ENCODE measurements around the gene AP1B1.
"Not testable (repeated sequence)": the region's sequence is repeated elsewhere in the genome, so short reads cannot be mapped to it uniquely, and the experiment has no call there.

The AP1B1 gene

DNA sequence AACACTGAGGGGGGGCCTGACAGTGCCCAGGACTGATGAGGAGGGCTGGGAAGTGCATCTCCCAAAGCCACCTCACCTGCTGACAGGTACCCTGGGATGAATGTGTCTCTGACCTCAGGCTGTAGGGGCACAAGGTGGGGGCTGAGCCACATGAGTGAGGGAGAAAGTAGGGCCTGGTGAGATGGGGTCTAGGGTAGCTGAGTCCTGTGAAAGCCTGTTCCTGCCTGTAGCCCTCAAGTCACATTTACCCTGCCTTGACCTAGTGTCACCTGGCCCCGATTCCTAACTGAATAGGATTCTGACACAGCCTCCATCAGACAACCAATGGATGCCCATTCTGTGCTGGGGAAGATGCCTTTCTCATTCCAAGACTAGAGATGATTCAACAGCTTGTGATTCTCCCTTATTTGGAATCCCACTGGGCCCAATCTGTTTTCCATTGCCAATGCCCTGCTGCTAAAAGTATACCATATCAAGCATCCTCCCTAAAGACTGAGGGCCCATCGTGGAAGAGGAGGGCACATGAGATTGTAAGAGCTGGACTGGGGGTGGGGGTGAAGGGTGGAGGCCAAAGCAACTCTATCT is 38.9 kb upstream of the AP1B1 start:
- POLR2A ChIA-PET = no interaction called here
- CTCF ChIA-PET = no interaction called here
- TF ChIP-seq FOXA1 (IDR thresholded peaks at IDR 0.05) (no peak), LEF1 (IDR thresholded peaks at IDR 0.05; ENCODE audit: borderline replicate concordance) (no peak), SUZ12 (IDR thresholded peaks at IDR 0.05) (no peak), ZNF384 (IDR thresholded peaks at IDR 0.05) (no peak), SP1 (IDR thresholded peaks at IDR 0.05) (no peak), ARNT (IDR thresholded peaks at IDR 0.05) (no peak), TARDBP (IDR thresholded peaks at IDR 0.05) (no peak), HDGF (IDR thresholded peaks at IDR 0.05; ENCODE audit: borderline replicate concordance) (no peak), FOXK2 (IDR thresholded peaks at IDR 0.05) (no peak), CTBP1 (IDR thresholded peaks at IDR 0.05; ENCODE audit: borderline replicate concordance) (no peak), L3MBTL2 (conservative IDR thresholded peaks at IDR 0.05) (no peak), FOXM1 (IDR thresholded peaks at IDR 0.05; ENCODE audit: borderline replicate concordance) (no peak), ELF4 (IDR thresholded peaks at IDR 0.05) (no peak), NFRKB (IDR thresholded peaks at IDR 0.05) (no peak), BHLHE40 (IDR thresholded peaks at IDR 0.05; ENCODE audit: borderline replicate concordance) (no peak)
- TF ChIP-seq, protein P1, sequence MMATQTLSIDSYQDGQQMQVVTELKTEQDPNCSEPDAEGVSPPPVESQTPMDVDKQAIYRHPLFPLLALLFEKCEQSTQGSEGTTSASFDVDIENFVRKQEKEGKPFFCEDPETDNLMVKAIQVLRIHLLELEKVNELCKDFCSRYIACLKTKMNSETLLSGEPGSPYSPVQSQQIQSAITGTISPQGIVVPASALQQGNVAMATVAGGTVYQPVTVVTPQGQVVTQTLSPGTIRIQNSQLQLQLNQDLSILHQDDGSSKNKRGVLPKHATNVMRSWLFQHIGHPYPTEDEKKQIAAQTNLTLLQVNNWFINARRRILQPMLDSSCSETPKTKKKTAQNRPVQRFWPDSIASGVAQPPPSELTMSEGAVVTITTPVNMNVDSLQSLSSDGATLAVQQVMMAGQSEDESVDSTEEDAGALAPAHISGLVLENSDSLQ (IDR thresholded peaks at IDR 0.05) = no peak
- DNase-seq (ENCODE audit: extremely low spot score) = no peak

DNA sequence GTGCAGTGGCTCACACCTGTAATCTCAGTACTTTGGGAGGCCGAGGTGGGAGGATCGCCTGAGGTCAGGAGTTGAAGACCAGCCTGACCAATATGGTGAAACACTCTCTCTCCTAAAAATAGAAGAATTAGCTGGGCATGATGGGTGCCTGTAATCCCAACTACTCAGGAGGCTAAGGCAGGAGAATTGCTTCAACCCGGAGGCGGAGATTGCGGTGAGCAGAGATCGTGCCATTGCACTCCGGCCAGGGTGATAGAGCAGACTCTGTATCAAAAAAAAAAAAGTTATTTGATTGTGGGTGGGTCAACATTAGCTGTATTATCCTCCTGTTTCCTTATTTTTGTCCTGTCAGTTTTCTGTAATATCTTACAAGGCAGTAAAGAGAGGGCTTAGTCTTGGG is 38.1 kb upstream of the AP1B1 start:
- ChIA-PET POLR2A (no interaction called here), CTCF (no interaction called here)
- DNase-seq (ENCODE audit: extremely low spot score) = no peak
- TF ChIP-seq FOXA1 (IDR thresholded peaks at IDR 0.05) (no peak), HDGF (IDR thresholded peaks at IDR 0.05; ENCODE audit: borderline replicate concordance) (no peak), ZNF384 (IDR thresholded peaks at IDR 0.05) (no peak), NFRKB (IDR thresholded peaks at IDR 0.05) (no peak), BHLHE40 (IDR thresholded peaks at IDR 0.05; ENCODE audit: borderline replicate concordance) (no peak)
- TF ChIP-seq, protein P1 (IDR thresholded peaks at IDR 0.05) = no peak

DNA sequence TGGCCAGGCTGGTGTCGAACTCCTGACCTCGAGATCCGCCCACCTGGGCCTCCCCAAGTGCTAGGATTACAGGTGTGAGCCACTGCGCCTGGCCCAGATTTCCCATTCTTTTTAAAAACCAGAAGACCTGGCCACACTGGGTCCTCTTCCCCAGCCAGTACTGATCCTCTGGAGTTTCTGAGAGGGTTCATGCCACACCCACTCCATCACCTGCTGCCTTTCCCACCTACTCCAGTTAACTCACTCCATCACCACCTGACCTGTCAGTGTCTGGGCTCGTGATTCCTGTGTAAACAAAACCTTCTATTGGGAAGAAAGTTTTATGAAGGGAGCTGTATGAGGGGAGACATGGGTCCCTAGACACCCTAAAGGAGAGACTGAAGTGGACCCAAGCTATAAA is 30.3 kb upstream of the AP1B1 start:
- POLR2A ChIA-PET = not testable (repeated sequence)

DNA sequence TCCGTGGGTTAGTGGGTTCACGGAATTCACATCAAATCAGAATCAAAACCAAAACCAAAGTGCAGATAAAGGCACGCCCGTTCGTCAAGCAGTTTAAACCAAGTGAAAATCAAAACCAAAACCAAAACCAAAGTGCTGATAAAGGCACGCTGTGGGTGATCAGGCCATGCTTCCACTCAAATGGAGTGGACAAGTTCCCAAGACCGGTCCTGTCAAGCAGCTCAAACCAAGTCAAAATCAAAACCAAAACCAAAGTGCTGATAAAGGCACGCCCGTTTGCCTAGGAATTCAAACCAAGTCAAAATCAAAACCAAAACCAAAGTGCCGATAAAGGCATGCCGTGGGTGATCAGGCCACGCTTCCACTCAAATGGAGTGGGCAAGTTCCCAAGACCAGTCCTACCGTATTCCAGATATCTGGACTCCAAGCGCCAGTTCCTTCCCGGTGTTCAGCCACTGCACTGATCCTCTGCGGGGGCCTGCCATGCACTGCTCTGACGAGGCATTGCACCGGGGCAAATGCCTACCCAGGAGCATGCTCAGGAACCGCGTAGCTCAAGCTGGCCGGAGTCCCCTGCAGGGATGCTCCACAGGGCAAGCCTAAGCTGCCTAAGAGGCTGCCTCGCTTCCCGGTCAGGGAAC is 26.7 kb upstream of the AP1B1 start:
- DNase-seq (ENCODE audit: extremely low spot score); POLR2A ChIA-PET; CTCF ChIA-PET: not testable (repeated sequence)

More for the DNA sequence above, 30.3 kb upstream of the AP1B1 start:
- CTCF ChIA-PET; DNase-seq (ENCODE audit: extremely low spot score): not testable (repeated sequence)

DNA sequence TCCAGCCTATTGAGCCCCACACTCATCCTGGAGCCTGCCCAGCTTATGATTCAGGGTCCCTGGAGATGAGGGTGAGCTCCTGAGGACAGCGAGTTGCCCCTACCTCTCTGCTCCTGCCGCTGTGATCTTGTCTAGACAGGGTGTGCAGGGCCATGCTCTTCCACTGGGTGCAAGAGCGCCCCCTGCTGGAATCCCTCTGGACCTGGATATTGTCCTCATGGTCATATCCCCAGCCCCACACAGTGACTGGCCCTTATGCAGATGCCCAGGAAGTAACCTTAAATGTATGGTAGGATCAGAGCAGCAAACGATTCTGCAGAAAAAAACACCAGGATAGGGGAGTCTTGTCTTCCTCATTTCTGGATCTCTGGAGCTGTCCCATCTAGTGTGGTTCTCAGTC is 24.4 kb upstream of the AP1B1 start:
- CTCF ChIA-PET; POLR2A ChIA-PET; DNase-seq (ENCODE audit: extremely low spot score): not testable (repeated sequence)

DNA sequence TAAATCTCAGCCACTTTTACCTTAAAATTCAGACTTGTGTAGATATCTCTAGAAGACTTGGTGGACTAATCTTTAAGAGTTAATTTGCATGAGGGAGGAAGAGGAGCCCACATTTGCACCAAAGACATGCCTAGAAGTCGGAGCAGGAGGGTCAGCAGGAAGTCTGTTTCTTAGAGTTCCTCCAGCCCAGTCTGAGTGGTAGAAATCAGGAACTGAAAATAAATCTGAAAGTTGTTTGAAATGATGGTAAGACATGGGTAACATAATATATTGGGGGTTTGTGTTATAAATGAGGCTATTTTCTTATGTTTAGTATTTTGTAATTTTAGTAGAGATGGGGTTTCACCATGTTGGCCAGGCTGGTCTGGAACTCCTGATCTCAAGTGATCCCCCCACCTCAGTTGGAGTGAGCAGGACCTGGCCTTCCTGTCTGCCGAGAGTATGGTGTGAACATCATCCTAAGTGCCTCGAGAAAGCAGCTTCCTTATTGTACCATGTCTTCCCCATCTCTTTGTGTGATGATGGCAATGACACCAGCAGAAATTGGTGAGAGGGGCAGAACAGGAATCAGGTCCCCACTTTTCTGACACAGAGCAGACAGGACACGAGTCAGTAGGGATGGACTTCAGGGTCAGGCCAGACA is 23.3 kb upstream of the AP1B1 start:
- POLR2A ChIA-PET; CTCF ChIA-PET; DNase-seq (ENCODE audit: extremely low spot score): not testable (repeated sequence)

DNA sequence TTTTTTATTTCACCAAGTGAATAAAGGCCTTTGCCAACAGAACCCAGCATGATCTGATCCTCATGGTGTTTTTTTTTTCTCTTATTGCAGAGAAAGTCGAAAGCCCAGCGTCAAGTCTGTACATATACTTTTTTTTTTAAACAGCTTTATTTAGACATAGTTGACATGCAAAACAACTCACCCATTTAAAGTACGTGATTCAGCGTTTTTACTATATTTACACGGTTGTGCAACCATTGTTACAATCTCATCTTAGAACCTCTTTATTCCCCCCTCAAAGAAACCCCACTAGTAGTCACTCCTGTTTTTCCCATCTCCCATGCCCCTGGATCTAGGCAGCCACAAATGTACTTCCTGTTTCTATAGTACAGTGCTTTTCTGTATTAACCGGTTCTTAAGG is 20.6 kb upstream of the AP1B1 start:
- POLR2A ChIA-PET = no interaction called here
- no peak for TF ChIP-seq TARDBP (IDR thresholded peaks at IDR 0.05)
- no peak for TF ChIP-seq LEF1 (IDR thresholded peaks at IDR 0.05; ENCODE audit: borderline replicate concordance)
- no peak for TF ChIP-seq NFRKB (IDR thresholded peaks at IDR 0.05)
- no peak for TF ChIP-seq FOXM1 (IDR thresholded peaks at IDR 0.05; ENCODE audit: borderline replicate concordance)
- no peak for TF ChIP-seq ARNT (IDR thresholded peaks at IDR 0.05)
- no peak for TF ChIP-seq ZNF384 (IDR thresholded peaks at IDR 0.05)
- TF ChIP-seq ELF4 (IDR thresholded peaks at IDR 0.05) = no peak
- TF ChIP-seq L3MBTL2 (conservative IDR thresholded peaks at IDR 0.05) = no peak
- TF ChIP-seq SP1 (IDR thresholded peaks at IDR 0.05) = no peak
- CTCF ChIA-PET = no interaction called here
- no peak for DNase-seq (ENCODE audit: extremely low spot score)

DNA sequence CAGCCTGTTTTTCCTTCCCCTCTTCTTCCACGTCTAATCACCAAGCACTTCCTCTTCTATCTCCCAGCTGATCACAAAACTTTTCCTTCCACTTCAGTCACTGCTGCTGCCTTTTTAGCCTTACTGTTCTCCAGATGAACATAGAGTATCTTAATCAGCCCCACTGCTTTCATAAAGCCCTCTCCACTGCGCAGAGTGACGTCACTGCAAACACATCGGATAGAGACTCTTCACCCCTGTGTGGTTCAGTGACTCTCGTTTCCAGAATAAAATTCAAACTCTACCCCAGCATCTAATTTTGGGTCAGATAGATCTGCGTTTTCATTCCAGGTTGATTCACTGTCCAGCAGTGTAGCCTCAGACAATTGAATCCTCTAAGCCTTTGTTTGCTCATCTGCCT is 13.2 kb upstream of the AP1B1 start:
- CTCF ChIA-PET; POLR2A ChIA-PET; DNase-seq (ENCODE audit: extremely low spot score): not testable (repeated sequence)

DNA sequence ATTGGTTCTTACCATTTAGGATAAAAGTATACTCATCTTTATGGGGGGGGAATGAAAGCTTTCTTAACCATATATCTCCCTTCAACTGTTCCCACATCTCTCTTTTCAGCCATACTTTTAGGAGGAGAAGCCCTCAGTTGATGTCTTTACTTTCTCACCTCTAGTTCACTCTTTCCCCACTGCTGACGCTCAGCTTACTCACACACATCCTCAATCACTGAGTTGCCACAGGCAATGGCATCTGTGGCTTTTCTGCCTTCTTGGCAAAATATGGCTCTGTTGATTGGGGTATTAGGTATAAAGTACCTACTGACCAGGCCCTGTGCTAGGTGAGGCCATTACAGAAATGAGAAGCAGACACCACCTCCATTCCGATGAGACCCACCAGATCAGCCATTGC is 12.2 kb upstream of the AP1B1 start:
- DNase-seq (ENCODE audit: extremely low spot score) = no peak
- POLR2A ChIA-PET = no interaction called here
- CTCF ChIA-PET = no interaction called here
- TF ChIP-seq FOXK2 (IDR thresholded peaks at IDR 0.05) (no peak), TARDBP (IDR thresholded peaks at IDR 0.05) (no peak), L3MBTL2 (conservative IDR thresholded peaks at IDR 0.05) (no peak), BHLHE40 (IDR thresholded peaks at IDR 0.05; ENCODE audit: borderline replicate concordance) (no peak), LEF1 (IDR thresholded peaks at IDR 0.05; ENCODE audit: borderline replicate concordance) (no peak), HDGF (IDR thresholded peaks at IDR 0.05; ENCODE audit: borderline replicate concordance) (no peak), FOXA1 (IDR thresholded peaks at IDR 0.05) (no peak), FOXM1 (IDR thresholded peaks at IDR 0.05; ENCODE audit: borderline replicate concordance) (no peak), SP1 (IDR thresholded peaks at IDR 0.05) (no peak), ZNF384 (IDR thresholded peaks at IDR 0.05) (no peak), ELF4 (IDR thresholded peaks at IDR 0.05) (no peak), NFRKB (IDR thresholded peaks at IDR 0.05) (no peak), SUZ12 (IDR thresholded peaks at IDR 0.05) (no peak), CTBP1 (IDR thresholded peaks at IDR 0.05; ENCODE audit: borderline replicate concordance) (no peak), ARNT (IDR thresholded peaks at IDR 0.05) (no peak)
- TF ChIP-seq, protein P1 (IDR thresholded peaks at IDR 0.05) = no peak

Data from HEK293T (cell line).